WERI-Rb-1 (cell line): ENCODE results near the gene PUM1.

ENCODE experiments used
- DNase-seq: peaks from one replicate; pipeline ENCODE4 v3.0.0-alpha.2; 2020
- H3K27ac ChIP-seq: fragments of 250-450 bp; sonication (Bioruptor Pico); 2 replicates; pipeline ENCODE4 v1.5.1; 2020; ENCODE audit warnings: mild to moderate bottlenecking, moderate library complexity
- H3K27me3 ChIP-seq: fragments of 250-450 bp; sonication (Bioruptor Pico); 2 replicates; pipeline ENCODE4 v1.5.1; 2021; ENCODE audit warnings: mild to moderate bottlenecking, low read depth, moderate library complexity; ENCODE audit not compliant: insufficient read depth, severe bottlenecking
- H3K36me3 ChIP-seq: fragments of 250-450 bp; sonication (Bioruptor Pico); 2 replicates; pipeline ENCODE4 v1.5.1; 2020; ENCODE audit warnings: mild to moderate bottlenecking, moderate library complexity
- H3K4me3 ChIP-seq: 2 replicates; pipeline ENCODE4 v1.5.1; 2011; ENCODE audit warnings: low read depth, mild to moderate bottlenecking, control low read depth, low read length
- H3K9me3 ChIP-seq: fragments of 250-450 bp; sonication (Bioruptor Pico); 2 replicates; pipeline ENCODE4 v1.5.1; 2021; ENCODE audit warnings: mild to moderate bottlenecking, moderate library complexity; ENCODE audit not compliant: severe bottlenecking
- CTCF ChIP-seq: IDR thresholded peaks from 2 replicates; pipeline ENCODE4 v1.5.1; 2011; ENCODE audit warnings: low read depth, mild to moderate bottlenecking, control low read depth, inconsistent platforms, low read length

PUM1 gene

GRCh38 chr1:30916296-30916695 is 149.2 kb downstream of the PUM1 start:
- no peak overlapping the region for H3K27ac ChIP-seq
- H3K4me3 ChIP-seq, result no peak overlapping the region
- H3K27me3 ChIP-seq, result no peaks in the 10 kb centered on the region
- no peak for TF ChIP-seq CTCF
- H3K36me3 ChIP-seq, result no peaks in the 10 kb centered on the region
- DNase-seq, result no peak
- H3K9me3 ChIP-seq, result no peaks in the 10 kb centered on the region

GRCh38 chr1:30915491-30916230 is 149.9 kb downstream of the PUM1 start:
- TF ChIP-seq CTCF, result no peak
- Histone ChIP-seq H3K27me3 (no peaks in the 10 kb centered on the region), H3K27ac (no peak overlapping the region), H3K9me3 (no peaks in the 10 kb centered on the region), H3K36me3 (no peaks in the 10 kb centered on the region), H3K4me3 (no peak overlapping the region)
- DNase-seq, result no peak

- Histone ChIP-seq H3K4me3 (no peak overlapping the region), H3K9me3 (no peaks in the 10 kb centered on the region), H3K27ac (no peak overlapping the region), H3K36me3 (no peaks in the 10 kb centered on the region), H3K27me3 (no peaks in the 10 kb centered on the region)
- DNase-seq, result no peak
- TF ChIP-seq CTCF, result no peak
Measured at GRCh38 chr1:30914931-30915330, 150.6 kb downstream of the PUM1 start.

- H3K9me3 ChIP-seq, result no peaks in the 10 kb centered on the region
- no peak overlapping the region for H3K27ac ChIP-seq
- no peak for DNase-seq
- no peaks in the 10 kb centered on the region for H3K27me3 ChIP-seq
- H3K36me3 ChIP-seq, result no peaks in the 10 kb centered on the region
- H3K4me3 ChIP-seq, result no peak overlapping the region
- no peak for TF ChIP-seq CTCF
Measured at GRCh38 chr1:30914587-30914922, 151.0 kb downstream of the PUM1 start.

GRCh38 chr1:30912913-30913652 is 152.4 kb downstream of the PUM1 start:
- no peak for TF ChIP-seq CTCF
- Histone ChIP-seq H3K9me3 (no peaks in the 10 kb centered on the region), H3K4me3 (no peak overlapping the region), H3K36me3 (no peaks in the 10 kb centered on the region), H3K27me3 (no peaks in the 10 kb centered on the region), H3K27ac (no peak overlapping the region)
- DNase-seq, result no peak

GRCh38 chr1:30912224-30912623 is 153.3 kb downstream of the PUM1 start:
- H3K9me3 ChIP-seq, result no peaks in the 10 kb centered on the region
- no peak overlapping the region for H3K27ac ChIP-seq
- no peak for TF ChIP-seq CTCF
- H3K36me3 ChIP-seq, result no peaks in the 10 kb centered on the region
- DNase-seq, result no peak
- no peak overlapping the region for H3K4me3 ChIP-seq
- H3K27me3 ChIP-seq, result no peaks in the 10 kb centered on the region
